Lower lobe of right lung (tissue), 2 donors: ENCODE results near the gene MALT1. TPM values are rescaled to one million over a fixed set of nuclear protein-coding genes. Genes with fewer than 3 reads are reported as not detected.
"Not testable (repeated sequence)": the region's sequence is repeated elsewhere in the genome, so short reads cannot be mapped to it uniquely, and the experiment has no call there.

Experiments
- ATAC-seq, 2 donors: fragments of 200-7000 bp; cut with Tn5 transposase; one replicate each; pipeline ENCODE4 v1.9.1; 2020 to 2022; ENCODE audit warnings: mild to moderate bottlenecking in 2 of 2, moderate library complexity in 2 of 2
- DNase-seq: peaks from one replicate; pipeline ENCODE4 v3.0.0-alpha.2; 2020
- H3K27ac ChIP-seq: fragments of 200-600 bp; one replicate; pipeline ENCODE4 v1.8.0; 2022
- H3K27me3 ChIP-seq: fragments of 200-600 bp; one replicate; pipeline ENCODE4 v1.8.0; 2022; ENCODE audit warnings: low read depth
- H3K36me3 ChIP-seq: fragments of 200-600 bp; one replicate; pipeline ENCODE4 v1.8.0; 2022; ENCODE audit warnings: mild to moderate bottlenecking
- H3K4me1 ChIP-seq: fragments of 200-600 bp; one replicate; pipeline ENCODE4 v1.8.0; 2022
- H3K4me3 ChIP-seq: fragments of 200-600 bp; one replicate; pipeline ENCODE4 v1.8.0; 2022; ENCODE audit warnings: mild to moderate bottlenecking
- H3K9me3 ChIP-seq: fragments of 200-600 bp; one replicate; pipeline ENCODE4 v1.8.0; 2022
- CTCF ChIP-seq: fragments of 200-600 bp; IDR thresholded peaks from one replicate; pipeline ENCODE4 v1.8.0; 2022; ENCODE audit warnings: antibody characterized with exemption, mild to moderate bottlenecking
- intact Hi-C: fragments of 100-400 bp; cut with DNase I; formaldehyde crosslinking; loops from one replicate; pipeline ENCODE4 v1.11.0; 2022
- total RNA-seq: library from RNA; stranded (reverse); fragmentation: NEBNext Ultra II Directional; extraction: Animal tissue kit (Norgen Biotek cat#: 25700); gene quantifications from one replicate; pipeline ENCODE4 v1.2.1, GENCODE V29; 2021
- donor health status: DM: no; HTN: yes; CAD: no; lungs with severe emphysema.

The MALT1 gene
- total RNA-seq, 1 donor from 2014 or later: 23.1 TPM

- Histone ChIP-seq H3K4me1 (no peaks in the 10 kb centered on the region), H3K27ac (no peak overlapping the region), H3K27me3 (no peaks in the 10 kb centered on the region), H3K9me3 (no peaks in the 10 kb centered on the region), H3K4me3 (no peak overlapping the region), H3K36me3 (no peaks in the 10 kb centered on the region)
- intact Hi-C loops: no loop called here
- DNase-seq (no peak), ATAC-seq (no peak)
- TF ChIP-seq CTCF: no peak
Observed at GRCh38 chr18:58646334-58646862, 24.9 kb upstream of the MALT1 start.

DNA sequence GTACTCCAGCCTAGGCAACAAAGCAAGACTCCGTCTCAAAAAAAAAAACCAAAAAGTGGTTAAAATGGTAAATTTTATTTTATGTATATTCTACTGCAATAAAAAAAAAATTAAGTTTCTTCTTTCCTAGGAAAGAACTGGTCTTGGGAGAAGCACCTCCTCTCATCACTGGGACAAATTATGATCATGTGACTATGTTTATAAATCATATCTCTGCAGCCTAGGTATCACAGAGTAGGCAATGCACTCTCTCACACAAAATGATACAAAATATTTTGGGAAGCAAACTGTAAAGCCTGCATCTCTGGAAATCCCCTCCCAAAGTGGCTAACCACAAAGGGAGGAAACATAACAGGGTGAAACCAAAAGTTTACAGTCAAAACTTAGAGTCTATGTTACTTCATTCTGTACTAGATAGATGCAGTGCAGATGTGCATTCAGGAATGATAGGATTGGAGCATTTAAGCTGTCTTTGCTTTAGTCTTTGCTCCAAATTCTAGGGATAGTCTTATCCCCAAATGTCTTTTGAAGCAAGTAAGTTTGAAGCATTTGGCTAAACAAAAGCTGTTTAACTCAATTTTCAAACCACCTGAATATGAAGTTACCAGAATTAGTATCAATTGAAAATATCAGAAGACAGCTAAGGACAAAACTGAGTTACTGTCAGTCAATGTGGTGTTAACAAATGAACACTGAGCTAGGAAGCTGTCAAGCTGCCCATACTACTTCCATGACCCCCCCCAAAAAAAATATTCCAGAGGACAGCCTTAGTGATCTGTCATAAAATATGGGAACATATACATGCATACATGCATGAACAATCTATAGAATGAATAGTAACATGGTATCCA is 21.1 kb upstream of the MALT1 start:
- Histone ChIP-seq H3K9me3 (no peaks in the 10 kb centered on the region), H3K36me3 (no peaks in the 10 kb centered on the region), H3K27ac (no peak overlapping the region), H3K4me3 (no peak overlapping the region), H3K4me1 (no peaks in the 10 kb centered on the region), H3K27me3 (no peaks in the 10 kb centered on the region)
- ATAC-seq (no peak), DNase-seq (no peak)
- no peak for TF ChIP-seq CTCF
- intact Hi-C loops: no loop called here

DNA sequence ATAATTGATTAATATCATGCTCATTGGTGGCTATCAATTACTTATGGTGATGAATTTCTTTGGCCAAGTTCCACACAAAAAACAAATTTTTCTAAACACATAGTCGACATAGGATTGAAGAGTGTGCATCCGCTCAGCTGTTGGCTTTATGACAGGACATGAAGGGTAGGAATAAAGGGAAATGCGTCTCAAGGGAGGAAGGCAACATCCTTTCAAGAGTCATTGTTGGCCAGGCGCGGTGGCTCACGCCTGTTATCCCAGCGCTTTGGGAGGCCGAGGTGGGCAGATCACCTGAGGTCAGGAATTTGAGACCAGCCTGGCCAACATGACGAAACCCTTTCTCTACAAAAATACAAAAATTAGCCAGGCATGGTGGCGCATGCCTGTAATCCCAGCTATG is 20.4 kb upstream of the MALT1 start:
- H3K27me3 ChIP-seq, H3K4me3 ChIP-seq, H3K36me3 ChIP-seq, H3K9me3 ChIP-seq, ATAC-seq, H3K27ac ChIP-seq, H3K4me1 ChIP-seq, DNase-seq, intact Hi-C loops: not testable (repeated sequence)

- H3K9me3 ChIP-seq, intact Hi-C loops, H3K27me3 ChIP-seq, H3K4me1 ChIP-seq, H3K27ac ChIP-seq, H3K36me3 ChIP-seq, DNase-seq, ATAC-seq, H3K4me3 ChIP-seq: not testable (repeated sequence)
Observed at GRCh38 chr18:58653144-58653722, 18.0 kb upstream of the MALT1 start.

GRCh38 chr18:58653814-58654509 is 17.3 kb upstream of the MALT1 start:
- H3K4me1 ChIP-seq: peaks cover 8% of the 10 kb centered on the region
- H3K4me3 ChIP-seq: no peak overlapping the region
- DNase-seq (no peak), ATAC-seq (no peak)
- no peak for TF ChIP-seq CTCF
- intact Hi-C loops: no loop called here
- no peaks in the 10 kb centered on the region for H3K36me3 ChIP-seq
- H3K27ac ChIP-seq: no peak overlapping the region
- H3K27me3 ChIP-seq: no peaks in the 10 kb centered on the region
- H3K9me3 ChIP-seq: no peaks in the 10 kb centered on the region

- Histone ChIP-seq H3K4me1 (peaks cover 8% of the 10 kb centered on the region), H3K4me3 (no peak overlapping the region), H3K9me3 (no peaks in the 10 kb centered on the region), H3K27ac (no peak overlapping the region), H3K27me3 (no peaks in the 10 kb centered on the region), H3K36me3 (no peaks in the 10 kb centered on the region)
- TF ChIP-seq CTCF: no peak
- no peak for DNase-seq
- ATAC-seq: no peak
- intact Hi-C loops: no loop called here
Observed at GRCh38 chr18:58654896-58655614, 16.2 kb upstream of the MALT1 start.
